IPS-15b (cell line): ENCODE data around the gene GYPC.

Experiments
- H3K27me3 ChIP-seq: one replicate; pipeline ENCODE4 v1.6.1; 2013; ENCODE audit warnings: low read length; ENCODE audit not compliant: control insufficient read depth, insufficient read depth
- H3K36me3 ChIP-seq: one replicate; pipeline ENCODE4 v1.6.1; 2013; ENCODE audit warnings: low read length; ENCODE audit not compliant: control insufficient read depth, insufficient read depth
- H3K4me1 ChIP-seq: one replicate; pipeline ENCODE4 v1.6.1; 2013; ENCODE audit warnings: mild to moderate bottlenecking, low read length; ENCODE audit not compliant: control insufficient read depth, insufficient read depth
- H3K4me3 ChIP-seq: one replicate; pipeline ENCODE4 v1.5.1; 2013; ENCODE audit warnings: low read depth, low read length
- H3K9ac ChIP-seq: one replicate; pipeline ENCODE4 v1.6.1; 2013; ENCODE audit warnings: low read depth, mild to moderate bottlenecking, low read length
- H3K9me3 ChIP-seq: one replicate; pipeline ENCODE4 v1.6.1; 2013; ENCODE audit warnings: mild to moderate bottlenecking, low read length; ENCODE audit not compliant: control insufficient read depth, insufficient read depth

Gene GYPC

GRCh38 chr2:126660971-126661370, 5.0 kb downstream of the GYPC start:
- Histone ChIP-seq H3K9me3 (no peaks in the 10 kb centered on the region), H3K27me3 (no peaks in the 10 kb centered on the region), H3K4me1 (peaks cover 23% of the 10 kb centered on the region), H3K36me3 (peaks cover 2% of the 10 kb centered on the region), H3K9ac (no peak overlapping the region), H3K4me3 (no peak overlapping the region)

DNA sequence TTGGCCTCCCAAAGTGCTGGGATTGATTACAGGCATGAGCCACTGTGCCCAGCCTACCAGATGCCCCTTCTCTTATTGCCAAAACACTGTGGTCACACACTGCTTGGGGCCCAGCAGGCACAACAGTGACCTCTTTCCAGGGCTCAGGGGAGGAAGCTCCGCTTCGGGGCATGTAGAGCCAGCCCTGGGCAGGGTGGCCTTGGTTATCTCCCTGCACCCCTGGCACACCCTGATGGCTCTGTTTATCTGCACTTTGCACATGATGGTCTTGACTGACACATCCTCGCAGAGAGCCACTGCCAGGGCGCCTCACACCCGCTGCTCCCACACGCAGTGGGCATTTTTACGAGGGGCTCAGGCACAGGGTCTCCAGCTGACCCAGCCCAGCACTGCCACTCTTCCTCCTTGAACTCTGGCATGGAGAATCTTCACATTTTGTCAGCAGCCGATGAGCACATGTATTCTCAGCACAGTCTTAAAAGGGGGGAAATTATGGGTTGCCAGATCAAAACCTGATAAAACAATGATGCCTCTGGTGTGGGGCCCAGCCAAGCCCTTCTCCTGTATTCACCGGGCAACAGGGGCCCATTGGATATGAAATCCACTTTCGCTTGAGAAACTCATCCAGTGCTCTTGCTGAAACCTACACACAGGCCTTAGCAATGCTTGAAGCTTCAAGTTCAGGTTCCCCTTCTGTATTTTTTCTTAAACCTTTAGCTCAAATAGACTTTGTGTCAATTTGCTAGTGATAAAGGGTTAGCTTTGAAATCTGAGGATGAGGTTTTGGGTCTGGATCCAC, 5.9 kb downstream of the GYPC start:
- Histone ChIP-seq H3K36me3 (peaks cover 2% of the 10 kb centered on the region), H3K4me3 (no peak overlapping the region), H3K9me3 (no peaks in the 10 kb centered on the region), H3K27me3 (no peaks in the 10 kb centered on the region), H3K4me1 (peaks cover 20% of the 10 kb centered on the region), H3K9ac (no peak overlapping the region)

DNA sequence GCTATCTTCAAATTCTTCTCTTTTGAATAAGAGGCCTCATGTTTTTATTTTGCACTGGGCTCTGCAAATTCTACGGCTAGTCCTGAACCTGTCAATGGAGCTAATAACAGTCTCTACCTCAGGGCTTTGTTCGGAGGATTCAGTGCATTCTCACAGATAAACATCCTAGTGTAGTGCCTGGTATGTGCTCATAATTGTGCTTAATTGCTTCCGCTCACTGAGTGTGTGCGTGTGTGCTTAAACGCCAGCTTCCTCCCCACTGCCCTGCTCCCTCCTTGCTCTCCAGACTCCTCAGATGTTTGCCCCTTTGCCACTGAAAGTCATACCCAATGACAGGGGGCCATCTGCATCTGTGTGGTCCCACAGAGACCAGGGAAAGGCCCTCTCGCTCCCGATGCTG, 6.7 kb downstream of the GYPC start:
- no peak overlapping the region for H3K9ac ChIP-seq

DNA sequence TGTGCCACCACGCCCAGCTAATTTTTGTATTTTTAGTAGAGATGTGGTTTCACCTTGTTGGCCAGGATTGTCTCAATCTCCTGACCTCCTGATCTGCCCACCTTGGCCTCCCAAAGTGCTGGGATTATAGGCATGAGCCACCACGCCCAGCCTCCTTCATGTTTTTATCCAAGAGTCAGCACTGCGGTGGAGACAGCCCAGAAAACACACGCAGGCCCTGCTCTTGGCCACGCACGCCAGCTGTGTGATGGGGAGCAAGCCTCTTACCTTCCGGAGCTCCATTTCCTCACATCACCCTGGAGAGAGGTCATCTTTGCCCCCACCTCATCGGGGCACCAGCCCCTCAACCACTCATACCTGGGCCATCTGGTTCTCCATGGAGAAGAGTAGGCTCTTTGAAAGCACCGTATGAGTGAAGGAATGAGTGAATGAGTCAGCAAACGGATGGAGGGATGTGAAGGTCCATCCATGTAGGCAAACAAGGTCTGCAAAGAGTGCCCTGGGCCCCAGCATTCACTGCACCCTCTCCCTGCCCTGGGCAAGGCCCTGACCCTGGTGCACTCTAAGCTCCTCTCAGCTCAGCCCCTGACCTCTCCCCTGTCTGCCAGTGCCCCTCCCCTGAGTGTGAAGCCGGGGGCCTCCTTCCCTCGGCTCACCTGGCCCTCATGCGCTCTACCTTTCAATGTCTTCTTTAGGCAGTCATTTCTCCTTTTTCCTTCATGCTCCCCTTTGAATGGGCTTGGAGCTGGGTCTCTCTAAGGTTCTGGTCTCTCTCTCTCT, 7.4 kb downstream of the GYPC start:
- Histone ChIP-seq H3K4me1 (peaks cover 8% of the 10 kb centered on the region), H3K36me3 (peaks cover 2% of the 10 kb centered on the region), H3K9me3 (no peaks in the 10 kb centered on the region), H3K27me3 (no peaks in the 10 kb centered on the region), H3K9ac (no peak overlapping the region), H3K4me3 (no peak overlapping the region)

More for the DNA sequence above, 6.7 kb downstream of the GYPC start:
- Histone ChIP-seq H3K4me1 (peaks cover 14% of the 10 kb centered on the region), H3K9me3 (no peaks in the 10 kb centered on the region), H3K36me3 (peaks cover 2% of the 10 kb centered on the region), H3K27me3 (no peaks in the 10 kb centered on the region), H3K4me3 (no peak overlapping the region)

DNA sequence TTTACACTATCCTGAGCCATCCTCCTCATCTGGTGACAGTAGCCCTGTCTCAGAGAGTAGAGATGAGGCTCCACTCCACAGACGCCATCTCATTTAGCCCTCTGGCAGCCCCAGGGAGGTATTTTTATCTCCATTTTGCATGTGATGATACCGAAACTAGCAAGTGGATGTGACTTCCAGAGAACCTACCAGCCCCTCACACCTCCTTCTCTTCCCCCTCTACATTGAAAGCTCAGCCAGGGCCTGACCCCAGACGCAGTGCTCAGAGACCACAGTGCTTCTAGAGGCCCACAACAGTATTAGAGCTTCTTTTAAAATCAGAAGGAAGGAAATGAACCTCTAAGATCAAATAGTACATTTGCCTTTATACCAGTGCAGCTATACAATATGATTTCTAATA, 8.3 kb downstream of the GYPC start:
- Histone ChIP-seq H3K27me3 (no peaks in the 10 kb centered on the region), H3K36me3 (peaks cover 2% of the 10 kb centered on the region), H3K4me1 (no peaks in the 10 kb centered on the region), H3K9ac (no peak overlapping the region), H3K9me3 (no peaks in the 10 kb centered on the region), H3K4me3 (no peak overlapping the region)

- no peaks in the 10 kb centered on the region for H3K4me1 ChIP-seq
- peaks cover 2% of the 10 kb centered on the region for H3K36me3 ChIP-seq
- no peak overlapping the region for H3K4me3 ChIP-seq
- no peaks in the 10 kb centered on the region for H3K27me3 ChIP-seq
- no peaks in the 10 kb centered on the region for H3K9me3 ChIP-seq
- H3K9ac ChIP-seq: no peak overlapping the region
Measured at GRCh38 chr2:126664639-126665038, 8.7 kb downstream of the GYPC start.

DNA sequence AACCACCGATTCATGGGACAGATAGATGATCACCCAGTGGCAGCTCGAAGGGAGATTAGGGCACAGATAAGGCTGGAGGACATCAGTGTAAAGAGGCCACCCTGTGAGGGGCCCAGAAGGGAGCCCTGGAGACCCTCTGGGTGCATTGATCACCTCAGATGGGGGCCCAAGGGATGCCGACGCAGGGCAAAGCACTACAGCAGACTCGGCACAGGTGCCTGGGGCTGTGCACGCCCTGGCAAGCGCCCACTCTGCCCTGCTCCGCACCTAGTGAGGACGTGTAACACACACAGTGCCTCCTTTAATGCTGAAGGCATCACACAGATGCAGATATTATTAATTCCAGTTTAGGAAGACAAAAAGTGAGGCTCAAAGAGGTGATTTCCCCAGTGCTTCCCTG, 9.5 kb downstream of the GYPC start:
- no peaks in the 10 kb centered on the region for H3K27me3 ChIP-seq
- H3K4me1 ChIP-seq: no peaks in the 10 kb centered on the region
- H3K9me3 ChIP-seq: no peaks in the 10 kb centered on the region
- no peak overlapping the region for H3K4me3 ChIP-seq
- H3K9ac ChIP-seq: no peak overlapping the region
- H3K36me3 ChIP-seq: peaks cover 2% of the 10 kb centered on the region

- Histone ChIP-seq H3K4me1 (no peaks in the 10 kb centered on the region), H3K27me3 (no peaks in the 10 kb centered on the region), H3K9me3 (no peaks in the 10 kb centered on the region), H3K36me3 (no peaks in the 10 kb centered on the region), H3K9ac (no peak overlapping the region), H3K4me3 (no peak overlapping the region)
Measured at GRCh38 chr2:126668254-126668653, 12.3 kb downstream of the GYPC start.

GRCh38 chr2:126669772-126670171, 13.8 kb downstream of the GYPC start:
- Histone ChIP-seq H3K4me1 (no peaks in the 10 kb centered on the region), H3K27me3 (no peaks in the 10 kb centered on the region), H3K9me3 (no peaks in the 10 kb centered on the region), H3K4me3 (no peak overlapping the region), H3K36me3 (no peaks in the 10 kb centered on the region), H3K9ac (no peak overlapping the region)

- Histone ChIP-seq H3K36me3 (no peaks in the 10 kb centered on the region), H3K9me3 (peaks cover 6% of the 10 kb centered on the region), H3K9ac (no peak overlapping the region), H3K4me1 (no peaks in the 10 kb centered on the region), H3K4me3 (no peak overlapping the region), H3K27me3 (no peaks in the 10 kb centered on the region)
Measured at GRCh38 chr2:126671488-126671887, 15.5 kb downstream of the GYPC start.

DNA sequence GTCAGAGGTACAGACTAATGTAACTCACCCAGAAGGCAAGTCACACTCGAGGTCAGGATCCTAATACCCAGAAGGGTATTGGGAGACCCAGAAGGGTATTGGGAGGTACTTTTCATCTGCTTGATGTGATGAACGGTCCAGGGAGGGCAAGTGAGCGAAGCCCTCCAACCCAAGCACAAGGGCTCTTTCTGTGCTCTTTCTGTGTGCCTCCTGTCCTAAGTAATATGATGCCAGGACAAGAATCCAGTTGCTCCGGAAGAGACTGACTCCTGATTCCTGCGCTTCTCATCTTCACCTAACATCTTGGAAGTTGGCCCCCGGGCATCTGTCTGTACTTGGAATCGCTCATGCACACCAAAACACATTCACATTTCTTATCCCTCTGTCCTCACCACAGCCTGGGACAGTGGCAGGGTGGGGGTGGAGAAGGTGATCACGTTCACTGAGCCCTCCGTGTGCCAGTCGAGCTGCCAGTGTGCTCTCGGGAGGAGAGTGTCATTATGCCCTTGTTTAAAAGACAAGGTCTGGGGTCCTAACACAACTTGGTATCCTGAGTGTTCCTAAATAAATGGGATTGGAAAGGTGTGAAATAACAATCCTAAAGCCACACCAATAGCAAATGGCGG, 17.1 kb downstream of the GYPC start:
- Histone ChIP-seq H3K9me3 (peaks cover 6% of the 10 kb centered on the region), H3K4me1 (no peaks in the 10 kb centered on the region)

More for the DNA sequence above, 17.1 kb downstream of the GYPC start:
- no peaks in the 10 kb centered on the region for H3K27me3 ChIP-seq
- no peak overlapping the region for H3K9ac ChIP-seq
- no peak overlapping the region for H3K4me3 ChIP-seq
- no peaks in the 10 kb centered on the region for H3K36me3 ChIP-seq
